IMR-90 (cell line): Measurements from ENCODE around the gene GSN. TPM values are rescaled to one million over a fixed set of nuclear protein-coding genes. Genes with fewer than 3 reads are reported as not detected.

Source experiments
- polyA plus RNA-seq, 3 experiments: library from polyadenylated mRNA; depleted of rRNA; stranded (reverse); fragments of >200 nt; gene quantifications; 2 replicates each; pipeline ENCODE4 v1.2.3, GENCODE V29; 2012; ENCODE audit warnings: low replicate concordance in 1 of 3
- total RNA-seq: library from RNA; depleted of rRNA; stranded (reverse); fragments of >200 nt; gene quantifications from 2 replicates; pipeline ENCODE4 v1.2.3, GENCODE V29; 2012
- TF ChIP-seq, protein P1 (sequence below): conservative IDR thresholded peaks from 2 replicates; pipeline ENCODE4 v1.5.1; 2012; ENCODE audit warnings: mild to moderate bottlenecking, low read depth, low read length, improper control_type of control experiment

The GSN gene
- total and polyA plus RNA-seq, 2 of the 4 experiments (the other 2 are of a cell fraction): 495 to 547 TPM

DNA sequence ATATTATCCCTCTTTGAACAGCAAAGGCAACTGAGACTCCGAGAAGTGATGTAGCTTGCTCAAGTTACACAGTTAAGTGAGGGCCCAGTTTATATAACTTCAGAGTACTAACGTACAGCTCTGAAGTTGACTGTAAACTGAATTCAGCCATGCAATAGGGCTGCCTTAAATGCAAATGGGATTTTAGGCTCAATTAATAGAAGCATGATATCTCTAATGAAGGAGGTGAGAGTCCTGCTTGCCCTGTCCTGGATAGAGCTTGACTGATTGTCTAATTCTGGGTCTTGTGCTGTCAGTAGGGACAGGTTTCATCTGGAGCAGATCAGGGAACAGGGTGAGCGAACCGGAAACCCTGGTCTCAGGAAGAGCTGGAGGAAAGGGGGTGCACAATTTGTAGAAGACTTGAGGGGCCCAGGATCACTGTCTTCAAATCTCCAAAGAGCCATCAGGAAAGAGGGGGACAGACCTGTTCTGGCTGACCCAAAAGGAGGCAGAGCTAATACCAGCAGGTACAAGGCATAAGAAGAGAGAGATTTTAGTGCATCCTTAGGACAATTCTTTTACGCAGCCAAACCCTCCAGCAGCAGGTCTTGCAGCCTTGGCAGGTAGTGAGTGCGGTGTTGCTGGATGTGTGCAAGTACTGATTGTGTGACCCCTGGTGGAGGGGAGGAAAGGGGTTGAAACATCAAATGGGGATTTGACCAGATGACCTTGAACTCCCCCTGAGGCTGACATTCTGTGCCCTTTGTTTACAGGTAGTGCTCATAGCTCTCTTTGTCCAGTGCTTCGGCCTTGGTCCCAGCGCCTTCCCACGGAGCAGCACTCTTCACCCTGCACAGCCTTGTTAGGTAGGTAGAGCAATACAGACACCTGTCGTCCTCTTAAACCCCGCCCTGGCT is 13.0 kb downstream of the GSN start (continued):
- TF ChIP-seq, protein P1, sequence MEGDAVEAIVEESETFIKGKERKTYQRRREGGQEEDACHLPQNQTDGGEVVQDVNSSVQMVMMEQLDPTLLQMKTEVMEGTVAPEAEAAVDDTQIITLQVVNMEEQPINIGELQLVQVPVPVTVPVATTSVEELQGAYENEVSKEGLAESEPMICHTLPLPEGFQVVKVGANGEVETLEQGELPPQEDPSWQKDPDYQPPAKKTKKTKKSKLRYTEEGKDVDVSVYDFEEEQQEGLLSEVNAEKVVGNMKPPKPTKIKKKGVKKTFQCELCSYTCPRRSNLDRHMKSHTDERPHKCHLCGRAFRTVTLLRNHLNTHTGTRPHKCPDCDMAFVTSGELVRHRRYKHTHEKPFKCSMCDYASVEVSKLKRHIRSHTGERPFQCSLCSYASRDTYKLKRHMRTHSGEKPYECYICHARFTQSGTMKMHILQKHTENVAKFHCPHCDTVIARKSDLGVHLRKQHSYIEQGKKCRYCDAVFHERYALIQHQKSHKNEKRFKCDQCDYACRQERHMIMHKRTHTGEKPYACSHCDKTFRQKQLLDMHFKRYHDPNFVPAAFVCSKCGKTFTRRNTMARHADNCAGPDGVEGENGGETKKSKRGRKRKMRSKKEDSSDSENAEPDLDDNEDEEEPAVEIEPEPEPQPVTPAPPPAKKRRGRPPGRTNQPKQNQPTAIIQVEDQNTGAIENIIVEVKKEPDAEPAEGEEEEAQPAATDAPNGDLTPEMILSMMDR: no peak
